Neuron (in vitro differentiated cells): Measurements from ENCODE around the gene TMEM132D.

Experiments used
- H2AFZ ChIP-seq: one replicate; pipeline ENCODE4 v1.6.1; 2013; ENCODE audit warnings: low read depth, mild to moderate bottlenecking, inconsistent platforms, low read length, moderate library complexity
- H3K27me3 ChIP-seq: one replicate; pipeline ENCODE4 v1.6.1; 2013; ENCODE audit warnings: low read length; ENCODE audit not compliant: insufficient read depth
- H3K36me3 ChIP-seq: one replicate; pipeline ENCODE4 v1.6.1; 2013; ENCODE audit warnings: low read length; ENCODE audit not compliant: insufficient read depth
- H3K4me1 ChIP-seq: one replicate; pipeline ENCODE4 v1.6.1; 2013; ENCODE audit warnings: low read length; ENCODE audit not compliant: insufficient read depth
- H3K4me3 ChIP-seq: 2 replicates; pipeline ENCODE4 v1.5.1; 2013; ENCODE audit warnings: mild to moderate bottlenecking, low read length, moderate library complexity
- H3K9me3 ChIP-seq: one replicate; pipeline ENCODE4 v1.6.1; 2013; ENCODE audit warnings: low read length

Gene TMEM132D

GRCh38 chr12:129413295-129413694 is 490.5 kb downstream of the TMEM132D start:
- Histone ChIP-seq H2AFZ (no peak overlapping the region), H3K36me3 (no peaks in the 10 kb centered on the region), H3K4me3 (no peak overlapping the region), H3K9me3 (no peaks in the 10 kb centered on the region), H3K27me3 (no peaks in the 10 kb centered on the region), H3K4me1 (no peaks in the 10 kb centered on the region)

DNA sequence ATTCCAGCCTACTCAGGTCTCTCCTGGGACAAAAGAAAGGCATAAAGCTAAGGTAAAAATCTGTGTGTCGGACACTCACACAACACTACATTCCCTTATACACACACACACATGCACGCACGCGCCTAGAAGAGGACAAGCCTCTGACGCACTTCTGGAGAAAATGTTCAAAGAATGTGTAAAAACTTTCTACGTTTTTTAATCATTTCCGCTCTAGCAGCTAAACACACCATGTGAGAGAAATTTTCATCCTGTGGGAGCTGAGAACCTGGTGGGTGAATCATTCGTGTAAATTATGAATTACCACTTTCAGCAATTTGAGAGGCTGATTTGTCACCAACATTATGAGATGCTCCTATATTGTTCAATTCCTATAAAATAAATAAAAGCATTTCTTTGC is 494.5 kb downstream of the TMEM132D start:
- no peak overlapping the region for H2AFZ ChIP-seq
- no peaks in the 10 kb centered on the region for H3K36me3 ChIP-seq
- no peaks in the 10 kb centered on the region for H3K4me1 ChIP-seq
- no peaks in the 10 kb centered on the region for H3K9me3 ChIP-seq
- H3K27me3 ChIP-seq, result no peaks in the 10 kb centered on the region
- no peak overlapping the region for H3K4me3 ChIP-seq

DNA sequence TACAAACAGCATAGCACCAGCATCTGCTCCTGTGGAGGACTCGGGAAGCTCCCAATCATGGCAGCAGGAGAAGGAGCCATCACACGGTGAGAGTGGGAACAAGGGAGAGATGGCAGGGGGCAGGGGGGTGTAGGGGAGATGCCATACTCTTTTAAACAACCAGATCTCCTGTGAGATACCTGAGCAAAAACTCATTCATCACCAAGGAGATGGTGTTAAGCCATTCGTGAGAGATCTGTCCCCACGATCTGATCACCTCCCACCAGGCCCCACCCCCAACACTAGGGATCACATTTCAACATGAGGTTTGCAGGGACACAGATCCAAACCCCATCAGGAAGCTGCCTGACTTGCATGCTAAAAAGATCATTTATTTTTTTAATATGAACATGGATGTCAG is 499.3 kb downstream of the TMEM132D start:
- no peaks in the 10 kb centered on the region for H3K9me3 ChIP-seq
- no peaks in the 10 kb centered on the region for H3K4me1 ChIP-seq
- H3K36me3 ChIP-seq, result no peaks in the 10 kb centered on the region
- H3K27me3 ChIP-seq, result no peaks in the 10 kb centered on the region
- no peak overlapping the region for H2AFZ ChIP-seq
- H3K4me3 ChIP-seq, result no peak overlapping the region

DNA sequence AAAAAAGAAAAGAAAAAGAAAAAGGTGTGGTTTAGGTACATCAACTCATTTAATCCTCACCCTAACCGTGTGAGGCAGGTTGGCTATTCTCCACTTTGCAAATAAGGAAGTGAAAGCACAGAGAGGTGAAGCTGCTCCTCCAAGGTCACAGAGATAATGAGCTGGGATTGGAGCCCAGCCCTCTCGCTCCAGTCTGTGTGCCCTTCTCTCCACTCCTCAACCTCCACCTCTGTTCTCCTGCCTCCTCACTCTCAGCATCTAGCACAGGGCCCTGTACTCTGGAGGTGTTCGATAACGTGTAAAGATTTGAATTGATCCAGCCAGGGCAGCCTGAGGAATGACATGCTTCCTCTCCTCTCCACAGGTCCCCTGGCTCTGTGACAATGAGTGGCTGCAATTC is 502.3 kb downstream of the TMEM132D start:
- Histone ChIP-seq H3K4me1 (no peaks in the 10 kb centered on the region), H3K9me3 (no peaks in the 10 kb centered on the region), H3K4me3 (no peak overlapping the region)

GRCh38 chr12:129394177-129394825 is 509.5 kb downstream of the TMEM132D start:
- no peaks in the 10 kb centered on the region for H3K4me1 ChIP-seq
- no peak overlapping the region for H3K4me3 ChIP-seq
- no peaks in the 10 kb centered on the region for H3K9me3 ChIP-seq
- H3K36me3 ChIP-seq, result no peaks in the 10 kb centered on the region
- H3K27me3 ChIP-seq, result no peaks in the 10 kb centered on the region
- H2AFZ ChIP-seq, result no peak overlapping the region

More for the DNA sequence above, 502.3 kb downstream of the TMEM132D start:
- Histone ChIP-seq H3K36me3 (no peaks in the 10 kb centered on the region), H3K27me3 (no peaks in the 10 kb centered on the region), H2AFZ (no peak overlapping the region)

- H3K4me3 ChIP-seq, result no peak overlapping the region
- no peak overlapping the region for H2AFZ ChIP-seq
- H3K4me1 ChIP-seq, result no peaks in the 10 kb centered on the region
- H3K36me3 ChIP-seq, result no peaks in the 10 kb centered on the region
- H3K9me3 ChIP-seq, result no peaks in the 10 kb centered on the region
- H3K27me3 ChIP-seq, result no peaks in the 10 kb centered on the region
These were observed 510.4 kb downstream of the TMEM132D start for GRCh38 chr12:129393357-129393937.

GRCh38 chr12:129385637-129385990 is 518.2 kb downstream of the TMEM132D start:
- H3K4me3 ChIP-seq, result no peak overlapping the region
- no peaks in the 10 kb centered on the region for H3K9me3 ChIP-seq
- H3K36me3 ChIP-seq, result no peaks in the 10 kb centered on the region
- H2AFZ ChIP-seq, result no peak overlapping the region
- H3K27me3 ChIP-seq, result no peaks in the 10 kb centered on the region
- H3K4me1 ChIP-seq, result no peaks in the 10 kb centered on the region

DNA sequence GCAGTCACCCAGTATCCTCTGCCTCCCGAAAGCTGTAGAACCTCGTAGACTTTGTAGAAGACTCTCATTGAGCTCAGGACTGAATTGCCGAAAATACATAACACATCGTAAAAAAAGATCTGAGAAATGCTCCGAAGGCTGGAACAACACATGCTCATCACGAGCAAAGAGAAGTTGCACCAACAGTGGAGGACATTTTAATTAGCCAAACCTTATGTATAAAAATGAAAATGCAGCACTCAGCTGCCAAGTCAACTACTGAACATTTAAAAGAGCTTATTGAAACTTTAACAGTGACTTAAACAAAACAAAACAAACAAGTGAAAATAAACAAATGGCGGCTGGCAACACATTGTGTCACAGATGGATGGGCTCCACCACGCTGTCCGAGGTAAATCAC is 519.9 kb downstream of the TMEM132D start:
- H3K9me3 ChIP-seq, result no peaks in the 10 kb centered on the region
- no peak overlapping the region for H2AFZ ChIP-seq
- H3K4me3 ChIP-seq, result no peak overlapping the region
- no peaks in the 10 kb centered on the region for H3K36me3 ChIP-seq
- no peaks in the 10 kb centered on the region for H3K27me3 ChIP-seq
- no peaks in the 10 kb centered on the region for H3K4me1 ChIP-seq

- Histone ChIP-seq H3K36me3 (no peaks in the 10 kb centered on the region), H3K9me3 (no peaks in the 10 kb centered on the region), H3K4me3 (no peak overlapping the region)
These were observed 522.1 kb downstream of the TMEM132D start for GRCh38 chr12:129381715-129382114.

GRCh38 chr12:129379076-129379804 is 524.6 kb downstream of the TMEM132D start:
- Histone ChIP-seq H3K27me3 (no peaks in the 10 kb centered on the region), H2AFZ (no peak overlapping the region), H3K4me3 (no peak overlapping the region), H3K9me3 (no peaks in the 10 kb centered on the region), H3K36me3 (no peaks in the 10 kb centered on the region), H3K4me1 (no peaks in the 10 kb centered on the region)

More at GRCh38 chr12:129381715-129382114, 522.1 kb downstream of the TMEM132D start:
- H3K4me1 ChIP-seq, result no peaks in the 10 kb centered on the region
- no peaks in the 10 kb centered on the region for H3K27me3 ChIP-seq
- no peak overlapping the region for H2AFZ ChIP-seq

DNA sequence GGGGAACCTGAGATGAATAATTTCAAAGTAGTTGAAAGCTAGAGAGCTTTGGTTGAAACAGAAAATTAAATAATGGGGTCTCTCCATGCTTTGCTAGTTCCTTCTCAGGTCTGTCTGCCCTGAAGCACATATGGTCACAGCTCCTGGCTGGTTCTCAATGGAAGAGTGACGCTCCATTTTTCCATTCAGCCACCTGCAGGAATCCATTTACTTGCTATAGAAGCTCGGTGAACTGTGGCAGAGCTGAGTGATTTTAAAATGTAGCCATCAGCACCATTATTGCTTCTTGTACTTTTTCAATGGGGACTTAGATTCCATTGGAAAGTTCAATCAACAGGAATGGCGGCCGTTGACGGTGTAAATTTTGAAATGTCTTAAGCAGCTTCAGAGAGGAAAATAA is 525.3 kb downstream of the TMEM132D start:
- no peaks in the 10 kb centered on the region for H3K27me3 ChIP-seq
- no peak overlapping the region for H3K4me3 ChIP-seq
- no peaks in the 10 kb centered on the region for H3K36me3 ChIP-seq
- no peaks in the 10 kb centered on the region for H3K4me1 ChIP-seq
- H3K9me3 ChIP-seq, result no peaks in the 10 kb centered on the region
- H2AFZ ChIP-seq, result no peak overlapping the region

DNA sequence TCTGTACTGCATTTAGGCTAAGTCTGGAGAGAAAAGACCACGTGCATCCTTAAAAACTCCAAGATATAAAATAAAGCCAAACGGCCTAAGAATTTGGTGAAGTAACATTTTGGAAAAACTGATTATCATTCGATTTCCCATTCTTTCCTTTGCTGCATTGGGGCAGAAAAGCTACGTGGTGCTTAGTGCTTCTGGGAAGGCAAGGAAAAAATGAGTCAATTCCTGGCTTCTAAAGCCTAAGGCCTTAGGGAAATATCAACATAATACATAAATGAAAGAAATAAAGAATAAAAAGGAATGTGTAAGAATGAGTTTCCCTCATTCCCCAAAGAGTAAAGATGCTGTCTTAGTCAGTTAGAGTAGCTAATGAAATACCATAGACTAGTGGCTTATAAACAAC is 530.1 kb downstream of the TMEM132D start:
- no peak overlapping the region for H3K4me3 ChIP-seq
- no peak overlapping the region for H2AFZ ChIP-seq
- no peaks in the 10 kb centered on the region for H3K9me3 ChIP-seq
- H3K4me1 ChIP-seq, result no peaks in the 10 kb centered on the region
- no peaks in the 10 kb centered on the region for H3K36me3 ChIP-seq
- no peaks in the 10 kb centered on the region for H3K27me3 ChIP-seq

- Histone ChIP-seq H3K36me3 (no peaks in the 10 kb centered on the region), H3K4me3 (no peak overlapping the region), H3K4me1 (no peaks in the 10 kb centered on the region), H3K27me3 (no peaks in the 10 kb centered on the region), H2AFZ (no peak overlapping the region), H3K9me3 (no peaks in the 10 kb centered on the region)
These were observed 530.9 kb downstream of the TMEM132D start for GRCh38 chr12:129372876-129373275.
